RWPE2 (cell line): Measurements from ENCODE around the gene JAZF1.

Source experiments
- ATAC-seq: fragments of 200-7000 bp; cut with Tn5 transposase; 3 replicates; pipeline ENCODE4 v1.9.1; 2021; ENCODE audit warnings: low read depth
- DNase-seq: peaks from one replicate; pipeline ENCODE4 v3.0.0-alpha.2; 2020; ENCODE audit warnings: low spot score
- H3K27ac ChIP-seq: fragments of 450-650 bp; 2 replicates; pipeline ENCODE4 v1.5.1; 2017; ENCODE audit warnings: mild to moderate bottlenecking; ENCODE audit not compliant: poor library complexity, severe bottlenecking
- H3K27me3 ChIP-seq: fragments of 250-450 bp; sonication (Bioruptor Pico); 2 replicates; pipeline ENCODE4 v1.5.1; 2021; ENCODE audit warnings: mild to moderate bottlenecking, moderate library complexity; ENCODE audit not compliant: insufficient read depth, poor library complexity, severe bottlenecking
- H3K36me3 ChIP-seq: fragments of 250-450 bp; sonication (Bioruptor Pico); 2 replicates; pipeline ENCODE4 v1.5.1; 2020; ENCODE audit warnings: low read depth, mild to moderate bottlenecking, moderate library complexity
- H3K4me1 ChIP-seq: fragments of 250-450 bp; sonication (Bioruptor Pico); 2 replicates; pipeline ENCODE4 v1.5.1; 2021; ENCODE audit warnings: mild to moderate bottlenecking, moderate library complexity; ENCODE audit not compliant: insufficient read depth, poor library complexity, severe bottlenecking
- H3K4me3 ChIP-seq: fragments of 250-450 bp; sonication (Bioruptor Pico); 2 replicates; pipeline ENCODE4 v1.5.1; 2021; ENCODE audit warnings: mild to moderate bottlenecking, moderate library complexity; ENCODE audit not compliant: severe bottlenecking
- H3K9me3 ChIP-seq: fragments of 250-450 bp; sonication (Bioruptor Pico); 2 replicates; pipeline ENCODE4 v1.5.1; 2021; ENCODE audit warnings: mild to moderate bottlenecking, moderate library complexity; ENCODE audit not compliant: severe bottlenecking
- TF ChIP-seq, protein P1 (sequence below): fragments of 450-650 bp; IDR thresholded peaks from one replicate; pipeline ENCODE4 v1.5.1; 2017; ENCODE audit warnings: mild to moderate bottlenecking, moderate library complexity; ENCODE audit not compliant: poor library complexity, severe bottlenecking

JAZF1 gene

DNA sequence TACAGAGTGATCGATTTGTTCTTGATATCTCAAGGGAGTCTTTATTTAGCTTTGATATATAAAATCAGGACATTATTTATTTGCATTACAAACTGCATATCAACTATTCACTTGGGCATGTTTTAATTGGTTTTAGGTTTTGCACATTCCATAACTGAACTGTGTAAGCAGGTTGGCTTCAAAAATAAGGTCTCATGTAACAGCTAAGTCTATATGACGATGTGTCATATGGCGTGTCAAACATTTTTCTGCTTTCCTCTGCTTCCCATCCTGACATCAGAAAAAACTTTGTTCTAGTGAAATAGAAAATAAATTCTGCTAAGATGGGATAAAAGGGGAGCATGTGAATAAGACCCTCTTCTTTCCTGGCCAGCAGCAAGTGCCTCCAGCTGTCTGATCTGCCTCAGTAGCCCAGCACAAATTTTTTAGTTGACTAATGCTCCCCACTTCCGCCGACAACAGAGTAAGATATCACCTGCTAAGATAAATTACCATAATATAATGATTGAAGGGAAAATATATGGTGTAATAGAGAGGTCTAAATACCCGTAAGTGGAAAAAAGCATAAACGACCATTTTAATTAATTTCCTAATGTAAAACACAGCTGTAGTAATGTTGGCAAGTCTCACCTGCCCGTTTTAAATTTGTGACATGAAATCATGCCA lies 260.2 kb downstream of the JAZF1 start:
- Histone ChIP-seq H3K4me3 (no peak overlapping the region), H3K36me3 (no peaks in the 10 kb centered on the region), H3K27ac (no peak overlapping the region), H3K4me1 (peaks cover 27% of the 10 kb centered on the region), H3K9me3 (peaks cover 3% of the 10 kb centered on the region), H3K27me3 (no peaks in the 10 kb centered on the region)
- no peak for DNase-seq
- TF ChIP-seq, protein P1, sequence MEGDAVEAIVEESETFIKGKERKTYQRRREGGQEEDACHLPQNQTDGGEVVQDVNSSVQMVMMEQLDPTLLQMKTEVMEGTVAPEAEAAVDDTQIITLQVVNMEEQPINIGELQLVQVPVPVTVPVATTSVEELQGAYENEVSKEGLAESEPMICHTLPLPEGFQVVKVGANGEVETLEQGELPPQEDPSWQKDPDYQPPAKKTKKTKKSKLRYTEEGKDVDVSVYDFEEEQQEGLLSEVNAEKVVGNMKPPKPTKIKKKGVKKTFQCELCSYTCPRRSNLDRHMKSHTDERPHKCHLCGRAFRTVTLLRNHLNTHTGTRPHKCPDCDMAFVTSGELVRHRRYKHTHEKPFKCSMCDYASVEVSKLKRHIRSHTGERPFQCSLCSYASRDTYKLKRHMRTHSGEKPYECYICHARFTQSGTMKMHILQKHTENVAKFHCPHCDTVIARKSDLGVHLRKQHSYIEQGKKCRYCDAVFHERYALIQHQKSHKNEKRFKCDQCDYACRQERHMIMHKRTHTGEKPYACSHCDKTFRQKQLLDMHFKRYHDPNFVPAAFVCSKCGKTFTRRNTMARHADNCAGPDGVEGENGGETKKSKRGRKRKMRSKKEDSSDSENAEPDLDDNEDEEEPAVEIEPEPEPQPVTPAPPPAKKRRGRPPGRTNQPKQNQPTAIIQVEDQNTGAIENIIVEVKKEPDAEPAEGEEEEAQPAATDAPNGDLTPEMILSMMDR, result no peak
- no peak for ATAC-seq

GRCh38 chr7:27918503-27918902 lies 262.1 kb downstream of the JAZF1 start:
- DNase-seq (no peak), ATAC-seq (no peak)
- H3K9me3 ChIP-seq, result peaks cover 3% of the 10 kb centered on the region
- peaks cover 27% of the 10 kb centered on the region for H3K4me1 ChIP-seq
- no peaks in the 10 kb centered on the region for H3K27me3 ChIP-seq
- no peak overlapping the region for H3K4me3 ChIP-seq
- peak overlapping the region; percentile 38 for H3K27ac ChIP-seq
- TF ChIP-seq, protein P1, result no peak
- H3K36me3 ChIP-seq, result no peaks in the 10 kb centered on the region

- DNase-seq, result no peak
- Histone ChIP-seq H3K27ac (peak overlapping the region; percentile 38), H3K4me1 (peaks cover 27% of the 10 kb centered on the region), H3K9me3 (peaks cover 3% of the 10 kb centered on the region), H3K4me3 (no peak overlapping the region), H3K36me3 (no peaks in the 10 kb centered on the region), H3K27me3 (no peaks in the 10 kb centered on the region)
- TF ChIP-seq, protein P1, result no peak
- peak; percentile 82 for ATAC-seq
Measured at GRCh38 chr7:27917774-27918314, 262.8 kb downstream of the JAZF1 start.

DNA sequence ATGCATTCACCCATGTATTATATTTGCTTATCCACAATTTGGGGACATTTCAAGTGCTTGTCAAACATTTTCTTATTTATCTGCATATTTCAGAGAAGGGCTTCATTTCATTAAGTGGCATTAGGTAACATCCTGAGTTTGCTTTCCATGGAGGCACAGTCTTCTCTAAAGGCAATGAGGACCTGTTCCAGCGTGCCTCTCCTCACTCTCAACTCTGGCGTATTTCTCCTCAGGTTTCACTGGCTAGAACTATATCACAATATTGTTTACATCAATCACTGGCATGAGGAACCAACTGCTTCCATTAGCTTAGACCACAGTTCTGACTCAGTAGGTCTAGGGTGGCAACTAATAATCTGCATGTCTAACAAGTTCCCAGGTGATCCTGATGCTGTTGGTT lies 263.5 kb downstream of the JAZF1 start:
- H3K27me3 ChIP-seq, result no peaks in the 10 kb centered on the region
- no peaks in the 10 kb centered on the region for H3K36me3 ChIP-seq
- H3K9me3 ChIP-seq, result peaks cover 3% of the 10 kb centered on the region
- H3K27ac ChIP-seq, result peak overlapping the region; percentile 38
- DNase-seq (no peak), ATAC-seq (peak; percentile 54)
- no peak overlapping the region for H3K4me3 ChIP-seq
- TF ChIP-seq, protein P1, result no peak
- peaks cover 27% of the 10 kb centered on the region for H3K4me1 ChIP-seq

DNA sequence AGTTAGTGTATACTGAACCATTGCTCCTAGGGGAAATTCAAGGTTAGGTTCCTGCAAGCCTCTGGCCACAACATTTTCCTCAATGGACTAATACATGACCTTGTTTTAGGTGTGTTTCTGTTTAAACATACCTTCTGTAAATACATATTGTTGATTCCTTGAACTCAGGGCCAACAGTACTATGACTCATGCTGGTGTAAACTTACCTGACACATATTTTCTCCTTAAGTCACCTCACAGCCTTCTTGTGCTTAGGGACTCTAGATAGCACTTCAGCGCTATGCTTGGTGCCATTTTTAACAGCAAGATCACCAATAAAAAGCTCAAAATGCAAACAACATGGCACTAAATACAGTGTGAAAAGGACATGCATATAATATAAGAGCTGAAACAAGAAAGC lies 264.2 kb downstream of the JAZF1 start:
- H3K4me3 ChIP-seq, result no peak overlapping the region
- TF ChIP-seq, protein P1, result no peak
- peak overlapping the region; percentile 38 for H3K27ac ChIP-seq
- DNase-seq (no peak), ATAC-seq (0 out of 3 replicates have a peak, but pooled peaks have one; percentile 28)
- H3K36me3 ChIP-seq, result no peaks in the 10 kb centered on the region
- H3K27me3 ChIP-seq, result no peaks in the 10 kb centered on the region
- H3K4me1 ChIP-seq, result peaks cover 27% of the 10 kb centered on the region
- H3K9me3 ChIP-seq, result peaks cover 3% of the 10 kb centered on the region
